Middle frontal gyrus (tissue), 1 donor: ENCODE results near the gene NSD2.

Experiments used
- DNase-seq: peaks from one replicate; pipeline ENCODE4 v3.0.0-alpha.2; 2015; ENCODE audit warnings: low spot score; ENCODE audit errors: extremely low spot score

NSD2 gene

DNA sequence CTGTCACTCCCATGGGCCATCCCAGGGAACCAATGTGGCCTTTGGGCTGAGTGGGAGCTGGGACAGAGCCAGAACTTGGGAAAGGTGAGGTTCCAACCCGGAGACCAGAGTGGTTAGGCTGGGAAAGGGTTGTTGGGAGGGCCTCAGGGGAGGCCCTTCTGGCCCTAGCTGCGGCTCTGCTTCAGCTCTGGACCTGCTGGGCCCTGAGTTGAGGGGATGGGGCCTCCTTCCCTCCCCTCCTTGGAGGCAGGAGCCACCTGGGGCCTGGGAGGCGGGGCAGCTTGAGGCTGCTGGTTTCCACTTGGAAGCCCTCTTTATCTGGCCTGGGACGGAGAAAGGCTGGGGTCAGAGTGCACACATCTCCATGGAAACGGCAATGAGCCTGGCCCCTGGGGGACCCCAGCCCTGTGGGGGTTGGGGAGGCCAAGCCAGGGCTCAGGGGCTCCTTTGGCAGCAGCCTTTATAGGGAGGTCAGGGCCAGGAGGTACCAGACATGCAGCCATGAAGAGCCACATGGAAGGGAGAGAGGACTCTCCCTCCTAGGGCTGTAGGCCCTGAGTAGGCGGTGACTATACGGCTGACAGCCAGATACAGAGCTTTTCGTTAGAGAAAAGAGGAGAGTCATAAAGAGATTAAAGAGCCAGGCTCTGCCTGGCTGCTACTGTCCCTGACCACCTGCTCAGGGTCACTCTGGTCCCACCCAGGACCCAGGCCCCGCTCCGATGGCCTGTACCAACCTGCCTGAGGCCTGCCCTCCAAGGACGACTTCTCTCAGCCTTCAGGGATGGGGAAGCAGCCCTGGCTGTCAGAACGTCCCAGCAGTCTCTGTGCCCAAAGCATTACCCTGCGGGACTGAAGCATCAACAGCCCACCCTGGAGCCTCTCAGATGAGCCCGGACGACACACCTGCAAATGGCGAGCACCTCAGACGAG lies 6.9 kb upstream of the NSD2 start:
- no peak for DNase-seq

DNA sequence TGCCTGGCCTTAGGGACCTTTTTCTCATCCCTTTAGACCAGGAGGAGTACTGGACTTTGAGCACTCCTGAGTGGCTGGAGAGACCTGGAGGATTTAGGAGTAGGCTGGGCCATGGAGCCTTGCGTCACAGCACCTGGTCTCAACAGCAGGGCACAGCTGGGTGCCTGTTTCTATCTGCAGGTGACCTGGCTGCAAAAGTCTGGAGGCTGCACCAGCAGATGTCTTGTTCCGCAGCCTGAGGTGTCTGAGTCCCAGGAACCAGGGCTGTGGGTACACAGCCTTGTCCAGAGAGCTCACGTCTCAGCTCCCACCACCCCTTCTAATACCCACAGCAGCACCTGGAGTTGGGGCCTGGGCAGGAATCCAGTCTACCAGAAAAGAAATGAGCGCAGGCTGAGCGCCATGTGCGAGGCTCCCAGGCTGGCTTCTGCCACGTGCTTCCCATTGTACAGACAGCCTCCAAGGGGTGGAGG lies 5.0 kb upstream of the NSD2 start:
- no peak for DNase-seq

DNA sequence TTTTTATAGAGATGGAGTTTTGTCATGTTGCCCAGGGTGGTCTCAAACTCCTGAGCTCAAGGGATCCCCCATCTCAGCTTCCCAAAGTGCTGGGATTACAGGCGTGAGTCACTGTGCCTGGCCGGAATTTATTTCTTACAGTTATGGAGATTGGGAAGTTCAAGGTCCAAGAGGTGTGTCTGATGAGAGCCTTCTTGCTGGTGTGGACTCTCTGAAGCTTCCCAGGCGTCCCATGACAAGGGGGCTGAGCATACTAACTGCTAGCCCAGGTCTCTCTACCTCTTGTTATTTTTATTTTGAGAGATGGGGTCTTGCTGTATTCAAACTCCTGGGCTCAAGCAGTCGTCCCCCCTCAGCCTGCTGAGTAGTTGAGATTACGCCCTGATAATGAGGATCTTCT lies 2.9 kb upstream of the NSD2 start:
- DNase-seq, result no peak

DNA sequence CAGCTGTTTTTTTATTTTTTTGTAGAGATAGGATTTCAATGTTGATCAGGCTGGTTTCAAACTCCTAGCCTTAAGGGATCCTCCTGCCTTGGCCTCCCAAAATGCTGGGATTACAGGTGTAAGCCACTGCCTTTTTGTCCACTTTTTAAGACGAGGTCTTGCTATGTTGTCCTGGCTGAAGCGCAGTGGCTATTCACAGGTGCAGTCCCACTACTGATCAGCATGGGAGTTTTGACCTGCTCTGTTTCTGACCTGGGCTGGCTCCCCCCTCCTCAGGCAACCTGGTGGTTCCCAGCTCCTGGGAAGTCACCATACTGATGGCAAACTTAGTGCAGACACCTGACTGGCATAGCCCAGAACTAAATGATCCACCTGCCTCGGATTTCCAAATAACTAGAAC lies 2.3 kb upstream of the NSD2 start:
- DNase-seq, result no peak

DNA sequence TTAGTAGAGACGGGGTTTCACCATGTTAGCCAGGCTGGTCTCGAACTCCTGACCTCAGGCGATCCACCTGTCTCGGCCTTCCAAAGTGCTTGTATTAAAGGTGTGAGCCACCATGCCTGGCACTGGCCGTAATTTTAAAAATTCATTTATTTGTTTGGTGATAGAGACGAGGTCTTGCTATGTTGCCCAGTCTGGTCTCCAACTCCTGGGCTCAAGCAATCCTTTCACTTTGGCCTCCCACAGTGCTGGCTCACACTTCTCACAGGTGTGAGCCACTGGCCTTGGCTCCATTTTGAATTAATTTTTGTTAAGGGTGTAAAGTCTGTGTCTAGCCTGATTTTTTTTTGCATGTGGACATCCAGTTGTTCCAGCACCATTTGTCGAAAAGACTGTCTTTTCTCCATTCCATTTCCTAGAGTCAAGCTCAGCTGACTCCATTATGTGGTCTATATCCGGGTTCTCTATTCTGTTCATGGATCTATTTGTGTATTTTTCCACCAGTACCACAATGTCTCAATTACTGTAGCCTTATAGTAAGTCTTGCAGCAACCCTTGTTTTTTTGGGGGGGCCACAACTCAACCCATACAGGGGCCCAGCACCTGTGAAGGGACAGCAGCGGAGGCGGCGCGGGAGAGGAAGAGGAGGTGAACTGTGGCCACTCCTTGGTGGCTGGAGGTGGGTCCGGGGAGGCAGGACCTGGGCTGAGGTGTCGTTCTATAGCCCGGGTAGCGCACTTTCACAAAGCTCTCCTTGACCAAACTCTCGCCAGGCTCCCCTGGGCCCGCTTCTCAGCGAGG lies 1.5 kb upstream of the NSD2 start:
- no peak for DNase-seq

DNA sequence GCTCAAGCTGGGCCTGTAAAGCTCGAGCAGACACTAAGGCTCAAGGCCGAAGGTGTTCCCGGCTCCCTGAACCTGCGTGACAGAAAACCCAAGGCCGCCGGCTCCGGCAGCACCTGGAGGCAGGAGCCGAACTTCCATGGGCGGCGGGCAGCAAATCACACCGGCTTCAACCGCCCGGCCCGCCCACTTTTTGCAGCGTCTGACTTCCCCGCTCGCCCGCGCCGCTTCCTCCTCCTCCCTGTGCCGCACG lies 940 bp upstream of the NSD2 start:
- DNase-seq, result peak; percentile 6

DNA sequence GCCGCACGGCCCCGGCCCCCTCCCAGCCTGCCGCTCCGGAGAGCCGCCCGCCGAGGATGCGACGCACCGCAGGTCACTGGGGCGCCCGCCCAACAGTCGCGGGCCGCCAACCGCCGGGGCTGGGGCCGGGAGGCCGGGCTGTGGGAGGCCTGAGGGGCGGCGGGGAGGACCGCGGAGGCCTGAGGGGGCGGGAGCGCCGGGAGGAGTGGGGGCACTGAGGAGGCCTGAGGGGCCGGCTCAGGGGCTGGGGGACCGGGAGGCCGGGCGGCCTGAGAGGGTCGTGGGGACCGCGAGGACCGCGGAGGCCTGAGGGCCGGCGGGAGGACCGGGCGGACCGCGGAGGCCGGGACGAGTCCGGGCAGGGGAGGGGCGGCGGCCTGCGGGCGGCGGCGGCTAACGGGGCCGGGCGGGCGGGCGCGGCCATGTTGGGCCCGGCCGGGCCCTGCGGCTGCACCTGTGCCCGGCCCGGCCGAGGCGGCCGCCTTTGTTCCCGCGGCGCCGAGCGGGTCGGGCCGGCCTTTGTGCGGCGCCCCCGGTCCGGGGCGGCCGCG lies 353 bp downstream of the NSD2 start:
- DNase-seq, result no peak

DNA sequence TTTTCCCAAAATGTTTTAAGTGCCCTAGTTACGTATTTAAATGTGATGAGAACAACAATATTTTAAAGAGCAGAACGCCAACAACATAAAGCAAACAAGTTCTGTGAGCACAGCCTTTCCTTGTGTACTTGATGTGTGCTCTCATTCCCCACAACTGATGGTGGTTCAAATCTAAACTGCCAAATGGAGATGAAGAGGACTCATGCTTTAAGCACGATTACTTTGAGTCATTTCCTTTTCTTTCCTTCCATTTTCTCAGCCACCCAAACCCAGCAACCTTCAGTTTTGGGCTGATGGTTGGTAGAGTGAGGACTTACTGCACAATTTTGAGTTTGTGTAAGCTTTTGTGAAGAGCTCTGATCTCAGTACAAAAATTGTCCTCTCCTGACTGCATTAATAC lies 1.7 kb downstream of the NSD2 start:
- DNase-seq, result no peak

DNA sequence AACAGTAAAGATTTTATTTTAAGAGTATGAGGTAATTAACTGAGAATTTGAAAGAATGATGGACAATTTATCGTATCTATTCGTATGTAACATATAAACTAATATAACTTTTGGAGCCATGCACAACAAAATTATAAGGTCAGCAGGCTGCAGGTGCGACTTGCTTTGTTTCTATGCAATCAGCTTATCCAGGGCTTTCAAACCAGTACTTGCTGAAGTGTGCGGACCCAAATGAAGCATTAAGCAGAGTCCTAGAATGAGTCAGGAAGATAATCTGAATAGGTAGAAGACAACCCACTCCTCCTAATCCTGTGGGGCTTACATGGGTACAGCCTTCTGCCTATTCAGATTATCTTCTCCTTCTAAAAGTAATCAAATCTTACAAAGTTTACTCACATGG lies 2.1 kb downstream of the NSD2 start:
- DNase-seq, result no peak

DNA sequence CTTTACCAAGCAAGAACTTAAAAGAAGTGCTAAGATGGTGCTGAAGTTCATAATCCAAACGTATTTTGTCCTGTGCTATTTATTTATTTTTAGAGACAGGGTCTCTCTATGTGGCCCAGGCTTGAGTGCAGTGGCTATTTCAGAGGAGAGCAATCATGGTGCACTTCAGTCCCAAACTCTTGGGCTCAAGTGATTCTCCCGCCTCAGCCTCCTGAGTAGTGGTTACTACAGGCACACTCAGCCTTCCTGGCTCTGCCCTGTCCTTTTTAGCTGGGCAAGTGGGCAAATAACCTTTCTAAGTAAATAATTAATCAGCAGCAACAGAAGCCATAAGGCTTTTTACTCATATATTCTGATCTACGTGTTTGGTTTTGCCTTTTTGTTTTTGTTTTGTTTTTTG lies 2.6 kb downstream of the NSD2 start:
- no peak for DNase-seq

DNA sequence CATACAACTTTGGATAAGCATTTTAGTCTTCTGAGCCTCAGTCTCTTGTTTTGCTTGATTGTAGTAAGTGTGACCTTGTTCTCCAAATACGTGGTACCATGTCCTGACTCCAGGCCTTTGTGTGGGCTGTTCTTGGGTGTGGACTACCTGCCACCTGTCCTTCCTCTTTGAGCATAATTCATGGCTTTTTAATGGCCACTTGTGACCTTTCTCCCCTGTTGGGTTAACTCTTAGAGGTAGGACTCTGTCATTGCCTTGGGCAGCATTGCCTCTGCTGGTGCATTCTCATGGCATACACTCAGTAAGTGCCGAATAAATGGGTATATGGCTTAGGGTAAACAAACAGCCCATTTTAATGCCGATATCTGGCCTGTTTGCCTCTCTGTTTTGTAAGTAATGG lies 3.0 kb downstream of the NSD2 start:
- DNase-seq, result no peak

DNA sequence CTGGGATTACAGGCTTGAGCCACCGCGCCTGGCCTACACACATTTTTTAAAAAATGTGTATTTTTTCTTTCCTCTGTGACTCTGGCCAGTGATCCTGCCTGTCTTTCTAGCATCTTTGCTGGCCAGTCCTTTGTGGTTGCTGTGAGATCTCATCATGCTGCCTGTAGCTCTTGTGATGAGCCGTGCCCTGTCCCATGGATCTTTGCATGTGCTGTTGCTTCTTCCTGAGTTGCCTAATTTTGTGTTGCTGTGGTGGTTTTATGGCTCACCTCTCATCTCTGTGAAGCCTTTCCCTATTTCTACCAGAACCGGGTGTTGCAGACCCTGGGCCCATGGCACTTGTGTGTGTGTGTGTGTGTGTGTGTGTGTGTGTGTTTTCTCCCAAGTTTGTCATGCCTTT lies 8.3 kb downstream of the NSD2 start:
- no peak for DNase-seq

DNA sequence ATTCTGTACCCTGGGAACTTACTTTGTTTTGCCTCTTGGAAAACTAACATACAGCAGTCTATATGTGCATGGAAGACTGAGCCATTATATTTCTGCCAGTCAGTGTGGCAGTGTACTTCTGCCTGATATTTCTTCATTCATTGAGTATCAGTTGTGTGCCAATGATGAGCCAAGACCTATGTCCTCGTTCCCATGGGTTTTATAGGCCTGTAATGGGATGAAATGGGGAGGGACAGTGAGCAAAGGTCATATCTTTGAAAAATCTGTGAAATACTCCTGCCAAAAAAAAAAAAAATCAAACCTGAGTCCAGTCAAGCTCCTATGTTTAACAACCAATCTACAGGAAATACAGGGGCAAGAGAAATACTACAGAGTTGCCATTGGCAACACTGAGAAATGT lies 9.1 kb downstream of the NSD2 start:
- DNase-seq, result no peak

DNA sequence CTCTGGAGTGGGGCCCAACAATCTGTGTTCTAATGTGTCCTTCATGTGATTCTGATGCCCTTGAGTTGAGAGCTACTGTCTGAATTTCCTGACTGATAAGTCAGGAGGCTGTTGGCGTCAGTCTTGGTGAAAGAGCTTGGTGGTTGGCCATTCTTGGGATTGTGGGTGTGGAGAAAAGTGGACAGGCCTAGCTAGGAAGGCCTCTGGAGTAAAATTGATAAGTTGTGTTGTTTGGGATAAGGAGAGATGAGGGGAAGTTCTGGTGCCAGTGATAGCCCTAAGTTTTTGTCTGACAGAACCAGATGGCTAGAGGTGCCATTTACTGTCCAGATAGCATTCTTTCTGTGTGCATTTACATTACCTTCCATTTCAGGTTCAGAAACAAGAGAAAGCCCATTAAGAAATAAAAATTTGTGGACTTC lies 11.7 kb downstream of the NSD2 start:
- no peak for DNase-seq

DNA sequence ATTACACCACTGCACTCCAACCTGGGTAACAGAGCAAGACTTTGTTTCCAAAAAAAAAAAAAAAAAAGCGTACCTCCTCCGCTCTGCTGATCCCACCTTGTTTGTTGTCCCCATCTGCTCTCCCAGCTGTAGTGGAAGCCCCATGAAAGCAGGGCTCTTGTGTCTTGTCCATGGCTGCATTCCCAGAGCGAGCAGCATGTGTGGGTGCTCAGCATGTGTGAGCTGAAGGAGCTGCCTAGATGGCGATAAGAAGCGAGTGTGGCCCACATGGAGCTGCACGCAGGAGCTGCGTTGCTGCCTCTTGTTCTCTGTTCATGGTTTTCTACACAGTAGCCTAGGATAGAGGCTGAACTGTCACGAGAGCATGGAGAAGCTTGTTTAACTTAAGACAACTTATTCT lies 12.4 kb downstream of the NSD2 start:
- no peak for DNase-seq

DNA sequence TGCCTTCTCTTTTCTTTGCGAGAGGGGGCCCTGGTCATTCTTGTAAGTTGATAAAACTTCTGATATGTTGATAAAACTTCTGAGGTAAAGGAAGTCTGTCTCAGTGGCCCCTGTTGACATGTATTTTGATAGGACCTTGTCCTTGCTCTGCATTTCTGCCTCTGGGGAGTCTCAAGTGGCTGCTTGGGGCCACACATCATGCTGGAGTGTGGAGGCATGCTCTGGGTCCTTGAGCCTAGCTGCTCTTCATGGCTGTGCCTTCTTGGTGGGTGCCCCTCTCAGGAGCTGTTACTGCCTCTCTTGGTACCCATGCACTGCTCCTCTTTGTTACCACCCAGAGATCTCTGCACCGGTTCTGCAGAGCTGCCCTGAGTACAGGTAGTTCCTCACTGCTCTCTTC lies 14.2 kb downstream of the NSD2 start:
- no peak for DNase-seq

DNA sequence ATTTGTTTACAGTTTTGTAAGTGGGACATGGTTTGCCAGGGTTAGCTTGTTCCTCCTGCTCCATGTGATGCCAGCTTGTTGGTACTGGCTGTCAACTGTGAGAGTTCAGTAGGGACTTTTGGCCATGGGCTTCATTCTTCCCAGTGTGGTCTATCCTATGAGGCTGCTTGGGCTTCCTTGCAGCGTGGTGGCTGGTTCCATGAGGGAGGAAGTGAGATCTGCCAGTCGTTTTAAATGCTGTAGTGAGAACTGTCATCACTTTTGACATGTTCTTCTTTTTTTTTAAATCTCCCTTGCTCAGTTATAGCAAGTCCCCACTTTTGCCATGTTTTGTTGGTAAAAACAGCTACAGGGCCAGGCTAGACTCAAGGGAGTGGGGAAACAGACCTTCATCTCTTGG lies 15.9 kb downstream of the NSD2 start:
- no peak for DNase-seq

DNA sequence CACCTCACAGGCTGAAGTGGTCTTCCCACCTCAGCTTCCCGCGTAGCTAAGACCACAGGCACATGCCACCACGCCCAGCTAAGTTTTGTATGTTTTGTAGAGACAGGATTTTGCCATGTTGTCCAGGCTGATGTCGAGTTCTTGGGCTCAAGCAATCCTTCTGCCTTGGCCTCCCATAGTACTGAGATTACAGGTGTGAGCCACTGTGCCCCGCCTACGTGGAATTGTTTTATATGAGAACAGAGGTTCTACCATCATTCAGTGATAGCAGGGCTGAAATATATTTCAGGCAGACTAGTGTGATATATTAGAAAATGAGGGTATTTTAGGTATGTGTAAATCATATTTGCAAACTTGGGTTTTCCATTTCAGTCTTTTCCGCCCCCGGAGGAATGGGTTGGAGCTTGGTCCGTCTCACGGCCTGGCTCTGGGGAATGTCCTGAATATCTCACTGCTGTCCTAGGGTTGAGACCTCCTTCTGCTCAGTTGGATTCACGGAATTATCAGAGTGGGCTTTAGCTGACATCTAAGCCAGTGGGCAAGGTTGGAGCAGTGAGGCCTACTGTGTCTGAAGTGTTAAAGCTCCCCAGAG lies 19.9 kb downstream of the NSD2 start:
- DNase-seq, result no peak

DNA sequence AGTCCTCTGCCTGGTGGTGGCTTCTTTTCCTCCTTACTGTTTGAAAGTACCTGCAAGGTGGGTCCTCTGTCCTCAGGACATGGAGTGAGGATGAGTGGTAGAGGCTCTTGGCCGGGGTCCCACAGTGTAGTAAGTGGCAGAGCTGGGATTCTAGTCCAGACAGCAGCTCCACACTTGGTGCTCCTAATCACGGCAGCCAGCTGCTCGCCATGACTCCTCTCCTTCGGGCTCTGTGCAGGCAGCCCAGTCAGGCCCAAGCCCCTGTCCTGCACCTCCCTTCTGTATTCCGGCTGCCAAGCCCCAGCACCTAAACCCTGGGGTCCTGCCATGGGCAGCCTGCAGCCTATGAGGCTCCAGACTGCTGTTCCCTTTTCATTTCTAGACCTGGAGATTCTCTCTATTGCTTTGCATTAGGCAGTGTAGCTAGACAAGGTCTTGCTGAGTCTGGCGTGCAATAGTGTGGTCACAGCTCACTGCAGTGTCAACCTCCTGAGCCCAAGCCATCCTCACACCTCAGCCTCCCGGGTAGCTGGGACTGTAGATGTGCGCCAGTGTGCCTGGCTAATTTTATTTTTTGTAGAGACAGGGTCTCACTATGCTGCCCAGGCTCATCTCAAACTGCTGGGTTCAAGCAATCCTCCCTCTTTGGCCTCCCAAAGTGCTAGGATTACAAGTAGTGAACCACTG lies 24.9 kb downstream of the NSD2 start:
- no peak for DNase-seq

DNA sequence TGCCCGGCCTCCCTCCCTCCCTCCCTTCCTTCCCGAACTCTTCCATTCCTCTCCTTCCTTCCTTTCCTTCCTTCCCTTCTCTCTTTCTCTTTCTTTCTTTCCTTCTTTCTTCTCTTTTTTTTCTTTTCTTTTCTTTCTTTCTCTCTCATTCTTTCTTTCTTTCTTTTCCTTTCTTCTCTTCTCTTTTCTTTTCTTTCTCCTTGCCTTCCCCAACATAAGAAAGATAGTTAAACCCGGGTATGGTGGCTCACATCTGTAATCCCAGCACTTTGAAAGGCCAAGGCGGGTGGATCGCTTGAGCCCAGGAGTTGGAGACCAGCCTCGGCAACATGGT lies 25.4 kb downstream of the NSD2 start:
- no peak for DNase-seq

DNA sequence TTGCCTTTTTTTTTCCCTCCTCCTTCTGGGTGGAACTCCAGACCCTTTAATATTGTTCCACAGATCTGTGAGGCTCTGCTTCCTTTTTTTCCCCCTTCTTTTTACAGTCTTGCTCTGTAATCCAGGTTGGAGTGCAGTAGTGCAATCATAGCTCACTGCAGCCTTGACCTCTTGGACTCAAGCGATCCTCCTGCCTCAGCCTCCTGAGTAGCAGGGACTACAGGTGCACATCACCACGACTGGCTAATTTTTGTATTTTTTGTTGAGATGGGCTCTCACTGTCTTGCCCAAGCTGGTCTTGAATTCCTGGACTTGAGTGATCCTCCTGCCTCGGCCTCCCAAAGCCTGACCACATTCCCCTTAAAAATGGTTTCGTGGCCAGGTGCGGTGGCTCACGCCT lies 26.8 kb downstream of the NSD2 start:
- no peak for DNase-seq

DNA sequence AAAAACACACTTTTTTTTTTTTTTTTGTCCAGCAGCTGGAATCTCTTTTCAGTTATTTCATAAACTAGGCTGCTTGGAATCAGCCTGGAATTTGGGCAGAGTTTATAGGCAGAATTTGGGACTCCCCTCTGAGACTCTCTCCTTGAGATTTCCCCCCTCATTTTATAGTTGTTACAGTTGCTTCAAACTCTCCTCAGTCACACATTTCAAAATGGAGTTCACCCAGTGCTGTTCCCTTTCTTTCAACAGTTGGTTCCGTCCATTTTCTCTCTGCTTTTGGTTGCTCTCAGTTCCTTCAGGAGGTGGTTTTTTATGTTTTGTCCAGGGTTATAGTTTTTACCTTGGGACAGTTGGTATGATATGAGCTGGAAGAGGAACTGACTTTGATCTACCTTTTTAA lies 27.5 kb downstream of the NSD2 start:
- no peak for DNase-seq
